Hepatocyte (in vitro differentiated cells): ENCODE measurements around the gene POLR1E. TPM values are rescaled to one million over a fixed set of nuclear protein-coding genes. Genes with fewer than 3 reads are reported as not detected.

Source experiments
- DNase-seq: peaks from one replicate; pipeline ENCODE4 v3.0.0-alpha.2; 2016; ENCODE audit warnings: low spot score
- H2AFZ ChIP-seq: fragments of 200-600 bp; sonication (generic); 2 replicates; pipeline ENCODE4 v1.6.0; 2016; ENCODE audit warnings: antibody characterized with exemption, mild to moderate bottlenecking
- H3K27ac ChIP-seq: fragments of 200-600 bp; sonication (generic); 2 replicates; pipeline ENCODE4 v1.5.1; 2016; ENCODE audit warnings: mild to moderate bottlenecking
- H3K27me3 ChIP-seq: fragments of 200-600 bp; sonication (generic); 2 replicates; pipeline ENCODE4 v1.6.1; 2016
- H3K36me3 ChIP-seq: fragments of 200-600 bp; sonication (generic); replicated peaks from 2 replicates; pipeline ENCODE4 v1.5.1; 2016; ENCODE audit warnings: low read depth; ENCODE audit not compliant: insufficient read depth
- H3K4me1 ChIP-seq: fragments of 200-600 bp; sonication (generic); 2 replicates; pipeline ENCODE4 v1.5.1; 2016; ENCODE audit warnings: mild to moderate bottlenecking, moderate library complexity; ENCODE audit not compliant: insufficient read depth
- H3K4me2 ChIP-seq: fragments of 200-600 bp; sonication (generic); 2 replicates; pipeline ENCODE4 v1.6.0; 2016
- H3K4me3 ChIP-seq: fragments of 200-600 bp; sonication (generic); 2 replicates; pipeline ENCODE4 v1.5.1; 2016; ENCODE audit warnings: mild to moderate bottlenecking
- H3K79me2 ChIP-seq: fragments of 200-600 bp; sonication (generic); 2 replicates; pipeline ENCODE4 v1.6.0; 2017; ENCODE audit warnings: mild to moderate bottlenecking
- H3K9me2 ChIP-seq: fragments of 200-600 bp; sonication (generic); replicated peaks from 2 replicates; pipeline ENCODE4 v1.6.0; 2017; ENCODE audit warnings: mild to moderate bottlenecking; ENCODE audit not compliant: insufficient read depth
- H3K9me3 ChIP-seq: fragments of 200-600 bp; sonication (generic); 2 replicates; pipeline ENCODE4 v1.5.1; 2016; ENCODE audit warnings: low read depth, mild to moderate bottlenecking
- H4K20me1 ChIP-seq: fragments of 200-600 bp; sonication (generic); 2 replicates; pipeline ENCODE4 v1.6.0; 2016; ENCODE audit warnings: mild to moderate bottlenecking; ENCODE audit not compliant: insufficient read depth, poor library complexity, severe bottlenecking
- EZH2 ChIP-seq: fragments of 200-600 bp; sonication (generic); IDR thresholded peaks from 2 replicates; pipeline ENCODE4 v1.6.1; 2016; ENCODE audit warnings: antibody characterized with exemption, mild to moderate bottlenecking, borderline replicate concordance
- EZH2phosphoT487 ChIP-seq: fragments of 200-600 bp; sonication (generic); IDR thresholded peaks from one replicate; pipeline ENCODE4 v1.6.1; 2018; ENCODE audit warnings: antibody characterized with exemption, mild to moderate bottlenecking, low read depth, moderate library complexity; ENCODE audit not compliant: unreplicated experiment, severe bottlenecking
- WGBS: methylation state at CpG from one replicate; pipeline ENCODE4 v1.1.6; 2016; ENCODE audit warnings: low lambda C conversion rate; ENCODE audit errors: missing lambda C conversion rate; 5-methylcytosine and 5-hydroxymethylcytosine counted together
- polyA plus RNA-seq: library from polyadenylated mRNA; unstranded; fragments of >200 nt; fragmentation: Nextera tagmentation; extraction: Ambion mirVana; gene quantifications from 2 replicates; pipeline ENCODE4 v1.2.1, GENCODE V29; 2016
- total RNA-seq: library from RNA; depleted of rRNA; stranded (reverse); fragments of >200 nt; gene quantifications from 2 replicates; pipeline ENCODE4 v1.2.3, GENCODE V29; 2014
- TF ChIP-seq, protein P1 (sequence below): fragments of 200-600 bp; sonication (generic); IDR thresholded peaks from 2 replicates; pipeline ENCODE4 v1.5.1; 2016; ENCODE audit warnings: antibody characterized with exemption, mild to moderate bottlenecking; ENCODE audit not compliant: poor library complexity

Gene POLR1E
- total and polyA plus RNA-seq, 2 experiments from 2014 or later = 8.4 to 13.3 TPM

- DNase-seq = no peak
- H3K79me2 ChIP-seq = no peaks in the 10 kb centered on the region
- no peaks in the 10 kb centered on the region for H3K27me3 ChIP-seq
- TF ChIP-seq EZH2phosphoT487 (no peak), EZH2 (no peak)
- TF ChIP-seq, protein P1, sequence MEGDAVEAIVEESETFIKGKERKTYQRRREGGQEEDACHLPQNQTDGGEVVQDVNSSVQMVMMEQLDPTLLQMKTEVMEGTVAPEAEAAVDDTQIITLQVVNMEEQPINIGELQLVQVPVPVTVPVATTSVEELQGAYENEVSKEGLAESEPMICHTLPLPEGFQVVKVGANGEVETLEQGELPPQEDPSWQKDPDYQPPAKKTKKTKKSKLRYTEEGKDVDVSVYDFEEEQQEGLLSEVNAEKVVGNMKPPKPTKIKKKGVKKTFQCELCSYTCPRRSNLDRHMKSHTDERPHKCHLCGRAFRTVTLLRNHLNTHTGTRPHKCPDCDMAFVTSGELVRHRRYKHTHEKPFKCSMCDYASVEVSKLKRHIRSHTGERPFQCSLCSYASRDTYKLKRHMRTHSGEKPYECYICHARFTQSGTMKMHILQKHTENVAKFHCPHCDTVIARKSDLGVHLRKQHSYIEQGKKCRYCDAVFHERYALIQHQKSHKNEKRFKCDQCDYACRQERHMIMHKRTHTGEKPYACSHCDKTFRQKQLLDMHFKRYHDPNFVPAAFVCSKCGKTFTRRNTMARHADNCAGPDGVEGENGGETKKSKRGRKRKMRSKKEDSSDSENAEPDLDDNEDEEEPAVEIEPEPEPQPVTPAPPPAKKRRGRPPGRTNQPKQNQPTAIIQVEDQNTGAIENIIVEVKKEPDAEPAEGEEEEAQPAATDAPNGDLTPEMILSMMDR = no peak
- no peak overlapping the region for H3K4me3 ChIP-seq
- H3K9me2 ChIP-seq = no peaks in the 10 kb centered on the region
- H2AFZ ChIP-seq = no peak overlapping the region
- H3K4me1 ChIP-seq = no peaks in the 10 kb centered on the region
- H3K36me3 ChIP-seq = no peaks in the 10 kb centered on the region
- no peaks in the 10 kb centered on the region for H3K9me3 ChIP-seq
- no peak overlapping the region for H3K27ac ChIP-seq
- H3K4me2 ChIP-seq = no peak overlapping the region
- no peaks in the 10 kb centered on the region for H4K20me1 ChIP-seq
- WGBS = 97% methylated on average over 13 of the region's 13 CpGs
Observed at GRCh38 chr9:37517923-37518322, 32.2 kb downstream of the POLR1E start.

- Histone ChIP-seq H3K4me2 (no peak overlapping the region), H2AFZ (no peak overlapping the region), H3K36me3 (no peaks in the 10 kb centered on the region), H3K9me3 (no peaks in the 10 kb centered on the region), H3K27me3 (no peaks in the 10 kb centered on the region), H3K4me3 (no peak overlapping the region), H4K20me1 (no peaks in the 10 kb centered on the region), H3K9me2 (no peaks in the 10 kb centered on the region), H3K4me1 (no peaks in the 10 kb centered on the region), H3K27ac (no peak overlapping the region), H3K79me2 (no peaks in the 10 kb centered on the region)
- 71% methylated on average over 3 of the region's 3 CpGs for WGBS
- TF ChIP-seq EZH2 = no peak
- no peak for TF ChIP-seq EZH2phosphoT487
- TF ChIP-seq, protein P1 = no peak
- DNase-seq = no peak
Observed at GRCh38 chr9:37520641-37521040, 34.9 kb downstream of the POLR1E start.

DNA sequence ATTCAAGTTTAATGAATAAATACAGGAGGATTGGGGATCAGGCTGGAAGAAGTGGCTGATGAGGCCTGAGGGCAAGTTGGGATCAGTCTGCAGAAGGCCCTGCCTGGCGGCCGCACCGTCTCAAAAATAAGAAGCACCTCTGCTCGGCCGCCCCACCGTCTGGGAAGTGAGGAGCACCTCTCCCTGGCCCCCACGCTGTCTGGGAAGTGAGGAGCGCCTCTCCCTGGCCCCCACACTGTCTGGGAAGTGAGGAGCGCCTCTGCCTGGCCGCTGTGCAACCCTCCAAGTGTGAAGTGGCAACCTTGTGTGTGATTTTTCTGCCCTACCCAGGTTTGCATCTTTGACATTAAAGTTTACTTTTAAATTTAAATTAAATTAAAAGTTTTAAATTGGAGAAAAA is 35.4 kb downstream of the POLR1E start:
- H2AFZ ChIP-seq = no peak overlapping the region
- DNase-seq = no peak
- H3K27ac ChIP-seq = no peak overlapping the region
- H3K4me3 ChIP-seq = no peak overlapping the region
- H3K36me3 ChIP-seq = no peaks in the 10 kb centered on the region
- no peaks in the 10 kb centered on the region for H3K9me2 ChIP-seq
- H3K4me1 ChIP-seq = no peaks in the 10 kb centered on the region
- H3K4me2 ChIP-seq = no peak overlapping the region
- no peaks in the 10 kb centered on the region for H3K27me3 ChIP-seq
- no peak for TF ChIP-seq EZH2
- no peak for TF ChIP-seq EZH2phosphoT487
- TF ChIP-seq, protein P1 = no peak
- 87% methylated on average over 10 of the region's 10 CpGs for WGBS
- H3K79me2 ChIP-seq = no peaks in the 10 kb centered on the region
- H4K20me1 ChIP-seq = no peaks in the 10 kb centered on the region
- H3K9me3 ChIP-seq = no peaks in the 10 kb centered on the region

- Histone ChIP-seq H3K27me3 (no peaks in the 10 kb centered on the region), H3K9me3 (no peaks in the 10 kb centered on the region), H3K27ac (no peak overlapping the region), H3K4me1 (no peaks in the 10 kb centered on the region), H2AFZ (no peak overlapping the region), H3K79me2 (no peaks in the 10 kb centered on the region), H4K20me1 (no peaks in the 10 kb centered on the region), H3K4me2 (no peak overlapping the region), H3K4me3 (no peak overlapping the region), H3K36me3 (no peaks in the 10 kb centered on the region), H3K9me2 (no peaks in the 10 kb centered on the region)
- 98% methylated on average over 2 of the region's 2 CpGs for WGBS
- no peak for TF ChIP-seq EZH2
- TF ChIP-seq, protein P1 = no peak
- no peak for TF ChIP-seq EZH2phosphoT487
- no peak for DNase-seq
Observed at GRCh38 chr9:37522971-37523370, 37.2 kb downstream of the POLR1E start.
